Activated naive CD4-positive, alpha-beta T cell treated with anti-CD3 and anti-CD28 coated beads for 36 hours (primary cell): ENCODE measurements around the gene ABCA10. TPM values are rescaled to one million over a fixed set of nuclear protein-coding genes. Genes with fewer than 3 reads are reported as not detected.
"Not testable (repeated sequence)": the region's sequence is repeated elsewhere in the genome, so short reads cannot be mapped to it uniquely, and the experiment has no call there.

Experiments
- CTCF ChIA-PET: fragments of 350-600 bp; sonication (Branson Sonifier 250); formaldehyde crosslinking; loops from one replicate; lab custom pipeline; 2021; ENCODE audit warnings: antibody characterized with exemption; lab: Charles Lee
- DNase-seq: peaks from one replicate; pipeline ENCODE4 v3.0.0-alpha.2; 2020
- H3K27ac Mint-ChIP-seq: one replicate; pipeline ENCODE4 v1.8.0; 2021; ENCODE audit warnings: mild to moderate bottlenecking, mixed read lengths
- H3K27me3 Mint-ChIP-seq: one replicate; pipeline ENCODE4 v1.8.0; 2021; ENCODE audit warnings: low read depth, mixed read lengths
- H3K36me3 Mint-ChIP-seq: one replicate; pipeline ENCODE4 v1.8.0; 2021; ENCODE audit warnings: low read depth, mixed read lengths
- H3K4me1 Mint-ChIP-seq: one replicate; pipeline ENCODE4 v1.8.0; 2021; ENCODE audit warnings: low read depth, mixed read lengths
- H3K4me3 Mint-ChIP-seq: one replicate; pipeline ENCODE4 v1.8.0; 2021; ENCODE audit warnings: mild to moderate bottlenecking, moderate library complexity, mixed read lengths
- H3K9me3 Mint-ChIP-seq: one replicate; pipeline ENCODE4 v1.8.0; 2021; ENCODE audit warnings: mixed read lengths
- intact Hi-C: fragments of 100-400 bp; cut with micrococcal nuclease; formaldehyde crosslinking; loops from one replicate; pipeline ENCODE4 v1.15.1; 2023
- total RNA-seq, 2 experiments: library from RNA; stranded (reverse); gene quantifications; one replicate each; pipeline ENCODE4 v1.2.3, GENCODE V29; 2021

ABCA10 gene
- total RNA-seq = under 1 TPM; 0.07 to 0.14 TPM

- no peak for DNase-seq
- H3K4me1 Mint-ChIP-seq = peaks cover 2% of the 10 kb centered on the region
- H3K4me3 Mint-ChIP-seq = no peak within 1 kb of the TSS
- peaks cover 20% of the 10 kb centered on the region for H3K9me3 Mint-ChIP-seq
- no peaks in the 10 kb centered on the region for H3K36me3 Mint-ChIP-seq
- intact Hi-C loops = loop anchor here (10.0 kb wide), 1 partner anchor 164 kb away; the partner anchor contains the start of gene ABCA9
- no peak within 1 kb of the TSS for H3K27ac Mint-ChIP-seq
- no peaks in the 10 kb centered on the region for H3K27me3 Mint-ChIP-seq
- CTCF ChIA-PET = no interaction called here
Measured at GRCh38 chr17:69228576-69228975, at the start of gene ABCA10. TSS of gene ABCA10 (minus strand) at chr17:69228824. CDS start at chr17:69225358, 3,466 bp downstream.

GRCh38 chr17:69276279-69276678 lies 47.7 kb upstream of the ABCA10 start:
- H3K27ac Mint-ChIP-seq = not testable (repeated sequence)

GRCh38 chr17:69275751-69276150 lies 47.1 kb upstream of the ABCA10 start:
- Mint-ChIP-seq H3K4me1 (no peaks in the 10 kb centered on the region), H3K27me3 (no peaks in the 10 kb centered on the region), H3K9me3 (peaks cover 3% of the 10 kb centered on the region), H3K27ac (no peak overlapping the region), H3K36me3 (peaks cover 28% of the 10 kb centered on the region), H3K4me3 (no peak overlapping the region)
- CTCF ChIA-PET = no interaction called here
- no peak for DNase-seq
- intact Hi-C loops = no loop called here

More at GRCh38 chr17:69276279-69276678, 47.7 kb upstream of the ABCA10 start:
- H3K4me1 Mint-ChIP-seq, H3K4me3 Mint-ChIP-seq, DNase-seq, H3K9me3 Mint-ChIP-seq, H3K27me3 Mint-ChIP-seq, intact Hi-C loops, CTCF ChIA-PET: not testable (repeated sequence)
- H3K36me3 Mint-ChIP-seq = peaks cover 29% of the 10 kb centered on the region

GRCh38 chr17:69271023-69271422 lies 42.4 kb upstream of the ABCA10 start:
- no peak overlapping the region for H3K27ac Mint-ChIP-seq
- CTCF ChIA-PET = interaction anchor here (0.6 to 1.0 kb wide), 2 partner anchors 44 to 115 kb away, joined by 4 to 5 read pairs; no protein-coding TSS in a partner anchor
- H3K4me3 Mint-ChIP-seq = no peak overlapping the region
- H3K9me3 Mint-ChIP-seq = no peaks in the 10 kb centered on the region
- peaks cover 8% of the 10 kb centered on the region for H3K36me3 Mint-ChIP-seq
- intact Hi-C loops = no loop called here
- H3K27me3 Mint-ChIP-seq = no peaks in the 10 kb centered on the region
- no peaks in the 10 kb centered on the region for H3K4me1 Mint-ChIP-seq
- no peak for DNase-seq

- Mint-ChIP-seq H3K4me1 (no peaks in the 10 kb centered on the region), H3K9me3 (no peaks in the 10 kb centered on the region), H3K27ac (no peak overlapping the region), H3K4me3 (no peak overlapping the region), H3K36me3 (peaks cover 10% of the 10 kb centered on the region), H3K27me3 (no peaks in the 10 kb centered on the region)
- CTCF ChIA-PET = no interaction called here
- DNase-seq = no peak
- intact Hi-C loops = no loop called here
Measured at GRCh38 chr17:69269131-69269998, 40.7 kb upstream of the ABCA10 start.

GRCh38 chr17:69268543-69269014 lies 40.0 kb upstream of the ABCA10 start:
- DNase-seq = no peak
- CTCF ChIA-PET = no interaction called here
- Mint-ChIP-seq H3K27me3 (no peaks in the 10 kb centered on the region), H3K27ac (no peak overlapping the region), H3K36me3 (peaks cover 13% of the 10 kb centered on the region), H3K4me1 (no peaks in the 10 kb centered on the region), H3K4me3 (no peak overlapping the region), H3K9me3 (no peaks in the 10 kb centered on the region)
- intact Hi-C loops = no loop called here

- CTCF ChIA-PET = no interaction called here
- no peaks in the 10 kb centered on the region for H3K27me3 Mint-ChIP-seq
Measured at GRCh38 chr17:69267219-69267618, 38.6 kb upstream of the ABCA10 start.

GRCh38 chr17:69265873-69266272 lies 37.2 kb upstream of the ABCA10 start:
- no peak overlapping the region for H3K4me3 Mint-ChIP-seq
- intact Hi-C loops = no loop called here
- peaks cover 18% of the 10 kb centered on the region for H3K36me3 Mint-ChIP-seq
- no peak for DNase-seq
- no peaks in the 10 kb centered on the region for H3K9me3 Mint-ChIP-seq
- no peaks in the 10 kb centered on the region for H3K4me1 Mint-ChIP-seq
- H3K27me3 Mint-ChIP-seq = no peaks in the 10 kb centered on the region
- CTCF ChIA-PET = no interaction called here
- H3K27ac Mint-ChIP-seq = no peak overlapping the region

More at GRCh38 chr17:69267219-69267618, 38.6 kb upstream of the ABCA10 start:
- Mint-ChIP-seq H3K4me1 (no peaks in the 10 kb centered on the region), H3K4me3 (no peak overlapping the region), H3K36me3 (peaks cover 18% of the 10 kb centered on the region), H3K9me3 (no peaks in the 10 kb centered on the region), H3K27ac (no peak overlapping the region)
- intact Hi-C loops = no loop called here
- DNase-seq = no peak

- intact Hi-C loops = no loop called here
- no peak for DNase-seq
- Mint-ChIP-seq H3K4me3 (no peak overlapping the region), H3K4me1 (no peaks in the 10 kb centered on the region), H3K27me3 (no peaks in the 10 kb centered on the region), H3K27ac (no peak overlapping the region), H3K9me3 (no peaks in the 10 kb centered on the region), H3K36me3 (peaks cover 5% of the 10 kb centered on the region)
- CTCF ChIA-PET = no interaction called here
Measured at GRCh38 chr17:69254187-69254586, 25.6 kb upstream of the ABCA10 start.

GRCh38 chr17:69250641-69251040 lies 22.0 kb upstream of the ABCA10 start:
- no peak overlapping the region for H3K4me3 Mint-ChIP-seq
- peaks cover 5% of the 10 kb centered on the region for H3K36me3 Mint-ChIP-seq
- no peak overlapping the region for H3K27ac Mint-ChIP-seq
- H3K4me1 Mint-ChIP-seq = no peaks in the 10 kb centered on the region
- no peaks in the 10 kb centered on the region for H3K9me3 Mint-ChIP-seq
- CTCF ChIA-PET = interaction anchor here (0.6 kb wide), 1 partner anchor 478 kb away, joined by 5 read pairs; no protein-coding TSS in a partner anchor
- H3K27me3 Mint-ChIP-seq = no peaks in the 10 kb centered on the region
- DNase-seq = no peak
- intact Hi-C loops = no loop called here

- DNase-seq = no peak
- CTCF ChIA-PET = interaction anchor here (1.1 to 1.4 kb wide), 4 partner anchors 15 to 476 kb away, joined by 3 to 5 read pairs (median 4); no protein-coding TSS in a partner anchor
- Mint-ChIP-seq H3K27me3 (no peaks in the 10 kb centered on the region), H3K9me3 (no peaks in the 10 kb centered on the region), H3K4me1 (no peaks in the 10 kb centered on the region), H3K27ac (no peak overlapping the region), H3K36me3 (peaks cover 1% of the 10 kb centered on the region), H3K4me3 (no peak overlapping the region)
- intact Hi-C loops = loop anchor here (1.0 to 10.0 kb wide), 4 partner anchors 148 to 712 kb away; no protein-coding TSS in a partner anchor
Measured at GRCh38 chr17:69246726-69247375, 18.2 kb upstream of the ABCA10 start.

GRCh38 chr17:69246202-69246601 lies 17.6 kb upstream of the ABCA10 start:
- no peaks in the 10 kb centered on the region for H3K4me1 Mint-ChIP-seq
- no peaks in the 10 kb centered on the region for H3K9me3 Mint-ChIP-seq
- intact Hi-C loops = loop anchor here (2.0 to 10.0 kb wide), 3 partner anchors 149 to 711 kb away; no protein-coding TSS in a partner anchor
- CTCF ChIA-PET = interaction anchor here (1.4 kb wide), 2 partner anchors 30 to 147 kb away, joined by 3 to 4 read pairs; no protein-coding TSS in a partner anchor
- peaks cover under 1% of the 10 kb centered on the region for H3K36me3 Mint-ChIP-seq
- no peaks in the 10 kb centered on the region for H3K27me3 Mint-ChIP-seq
- H3K4me3 Mint-ChIP-seq = no peak overlapping the region
- H3K27ac Mint-ChIP-seq = no peak overlapping the region
- DNase-seq = no peak
